Measurements from ENCODE around the gene MBTPS1. TPM values are rescaled to one million over a fixed set of nuclear protein-coding genes. Genes with fewer than 3 reads are reported as not detected.

MBTPS1 gene
- total and polyA plus RNA-seq, 2 experiments from 2014 or later: 18.1 to 49.3 TPM

- no peaks in the 10 kb centered on the region for H3K79me2 ChIP-seq (replicated peaks; ENCODE audit: insufficient read depth)
- ATAC-seq: no peak
- H3K36me3 ChIP-seq (ENCODE audit: insufficient read depth): no peaks in the 10 kb centered on the region
- H3K27me3 ChIP-seq (ENCODE audit: insufficient read depth): no peaks in the 10 kb centered on the region
- H3K4me2 ChIP-seq: no peak overlapping the region
- Mint-ChIP-seq H3K36me3 (ENCODE audit: low read depth) (no peaks in the 10 kb centered on the region; the same call in 2 of the 3 replicates), H3K4me3 (no peak overlapping the region), H3K4me1 (peaks cover 2% of the 10 kb centered on the region; the same call in 1 of the 3 replicates), H3K9me3 (no peaks in the 10 kb centered on the region), H3K27me3 (ENCODE audit: insufficient read depth, low read depth, poor library complexity) (peaks cover 2% of the 10 kb centered on the region), H3K27ac (no peak overlapping the region)
- no peak overlapping the region for H3K27ac ChIP-seq (ENCODE audit: low read depth)
- no peak overlapping the region for H3K4me3 ChIP-seq
- H2AFZ ChIP-seq: no peak overlapping the region
- H3K4me1 ChIP-seq (ENCODE audit: insufficient read depth): peaks cover under 1% of the 10 kb centered on the region; the same call in 1 of the 2 replicates
- H3K9me2 ChIP-seq (ENCODE audit: insufficient read depth): no peaks in the 10 kb centered on the region
- no peak for DNase-seq (ENCODE audit: low spot score)
- H3F3A ChIP-seq (replicated peaks; ENCODE audit: low read depth): no peaks in the 10 kb centered on the region
- no peaks in the 10 kb centered on the region for H4K20me1 ChIP-seq (replicated peaks; ENCODE audit: insufficient read depth)
- no peak for TF ChIP-seq STAT1 (IDR thresholded peaks at IDR 0.05; ENCODE audit: unreplicated experiment)
- no peak for TF ChIP-seq NANOG (IDR thresholded peaks at IDR 0.05; ENCODE audit: borderline replicate concordance)
- TF ChIP-seq CTCF (conservative IDR thresholded peaks at IDR 0.05; ENCODE audit: low read depth in 2 of 2): no peak
- TF ChIP-seq ZNF331 (CRISPR knock-in tag; IDR thresholded peaks at IDR 0.05; ENCODE audit: low read depth): no peak
- TF ChIP-seq ZNF462 (CRISPR knock-in tag; IDR thresholded peaks at IDR 0.05): no peak
- no peak for TF ChIP-seq POLR2AphosphoS5 (IDR thresholded peaks at IDR 0.05; ENCODE audit: low read depth)
- no peak for TF ChIP-seq ZNF114 (CRISPR knock-in tag; IDR thresholded peaks at IDR 0.05)
- TF ChIP-seq REST (IDR thresholded peaks at IDR 0.05; ENCODE audit: unreplicated experiment): no peak
- TF ChIP-seq CREB1 (CRISPR knock-in tag; IDR thresholded peaks at IDR 0.05; ENCODE audit: low read depth): no peak
- TF ChIP-seq EZH2 (IDR thresholded peaks at IDR 0.05; ENCODE audit: low read depth, unreplicated experiment): no peak
- no peak for TF ChIP-seq EZH2phosphoT487 (IDR thresholded peaks at IDR 0.05; ENCODE audit: unreplicated experiment)
- no peak for TF ChIP-seq JUNB (IDR thresholded peaks at IDR 0.05; ENCODE audit: unreplicated experiment)
- TF ChIP-seq ETS1 (IDR thresholded peaks at IDR 0.05): no peak
These were observed 45.1 kb upstream of the MBTPS1 start for GRCh38 chr16:84161801-84162200.

Measured in GM23338 (cell line).